ENCODE results near the gene TLL1. TPM values are rescaled to one million over a fixed set of nuclear protein-coding genes. Genes with fewer than 3 reads are reported as not detected.

The TLL1 gene
- total RNA-seq, 1 experiment from 2014 or later: not detected

DNA sequence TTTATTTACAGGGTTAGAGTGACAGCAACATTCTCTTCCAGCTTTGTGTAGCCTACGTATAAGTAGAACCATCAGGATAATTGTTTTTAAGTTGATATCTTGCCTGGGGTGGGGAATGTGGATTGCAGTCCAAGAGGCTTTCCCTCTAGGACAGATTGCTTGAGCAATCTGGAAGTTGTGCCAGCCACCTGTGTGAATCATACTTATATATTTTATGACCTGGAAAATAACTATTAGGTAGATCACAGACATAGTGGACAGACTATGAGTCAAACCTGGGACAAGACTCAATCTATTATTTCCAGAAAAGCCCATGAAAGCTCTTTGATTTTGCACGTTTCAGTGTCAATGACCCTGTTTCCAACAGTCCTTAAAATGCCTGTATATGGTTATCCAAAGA lies 98.9 kb downstream of the TLL1 start:
- H4K20me1 ChIP-seq (ENCODE audit: control insufficient read depth, insufficient read depth, insufficient read length): no peaks in the 10 kb centered on the region
- H4K8ac ChIP-seq (replicated peaks; ENCODE audit: insufficient read length, low read depth, low read length): no peak overlapping the region
- H3K9me3 ChIP-seq (ENCODE audit: control insufficient read depth, low read depth, low read length): no peaks in the 10 kb centered on the region
- no peaks in the 10 kb centered on the region for H3K27me3 Mint-ChIP-seq (ENCODE audit: low read depth)
- no peak overlapping the region for H3K14ac ChIP-seq (ENCODE audit: insufficient read depth, low read length)
- no peak overlapping the region for H2AK5ac ChIP-seq (ENCODE audit: insufficient read length, low read length)
- H4K91ac ChIP-seq (ENCODE audit: insufficient read length, low read depth, low read length): no peak overlapping the region
- H2BK15ac ChIP-seq (ENCODE audit: low read depth, low read length): no peak overlapping the region
- peaks cover 2 to 9% (median 3%) of the 10 kb centered on the region in 3 experiments; a peak in 5 of 7 replicates for H3K36me3 Mint-ChIP-seq (ENCODE audit: insufficient read depth in 1 of 3, low read depth in 3 of 3)
- TF ChIP-seq, protein P1, sequence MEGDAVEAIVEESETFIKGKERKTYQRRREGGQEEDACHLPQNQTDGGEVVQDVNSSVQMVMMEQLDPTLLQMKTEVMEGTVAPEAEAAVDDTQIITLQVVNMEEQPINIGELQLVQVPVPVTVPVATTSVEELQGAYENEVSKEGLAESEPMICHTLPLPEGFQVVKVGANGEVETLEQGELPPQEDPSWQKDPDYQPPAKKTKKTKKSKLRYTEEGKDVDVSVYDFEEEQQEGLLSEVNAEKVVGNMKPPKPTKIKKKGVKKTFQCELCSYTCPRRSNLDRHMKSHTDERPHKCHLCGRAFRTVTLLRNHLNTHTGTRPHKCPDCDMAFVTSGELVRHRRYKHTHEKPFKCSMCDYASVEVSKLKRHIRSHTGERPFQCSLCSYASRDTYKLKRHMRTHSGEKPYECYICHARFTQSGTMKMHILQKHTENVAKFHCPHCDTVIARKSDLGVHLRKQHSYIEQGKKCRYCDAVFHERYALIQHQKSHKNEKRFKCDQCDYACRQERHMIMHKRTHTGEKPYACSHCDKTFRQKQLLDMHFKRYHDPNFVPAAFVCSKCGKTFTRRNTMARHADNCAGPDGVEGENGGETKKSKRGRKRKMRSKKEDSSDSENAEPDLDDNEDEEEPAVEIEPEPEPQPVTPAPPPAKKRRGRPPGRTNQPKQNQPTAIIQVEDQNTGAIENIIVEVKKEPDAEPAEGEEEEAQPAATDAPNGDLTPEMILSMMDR (conservative IDR thresholded peaks at IDR 0.05): no peak
- H3K79me1 ChIP-seq (ENCODE audit: insufficient read depth, low read depth, low read length, poor library complexity, severe bottlenecking): no peaks in the 10 kb centered on the region
- H3K4me2 ChIP-seq (ENCODE audit: insufficient read depth, insufficient read length, low read length): no peak overlapping the region
- H2BK12ac ChIP-seq (ENCODE audit: insufficient read length, low read depth, low read length): no peak overlapping the region
- H3K27me3 ChIP-seq (ENCODE audit: insufficient read depth, low read length): no peaks in the 10 kb centered on the region
- H3K4ac ChIP-seq (ENCODE audit: low read depth, low read length): no peak overlapping the region
- no peaks in the 10 kb centered on the region for H3K79me2 ChIP-seq (ENCODE audit: insufficient read depth, low read length)
- H3K18ac ChIP-seq (ENCODE audit: insufficient read length, low read depth, low read length): no peak overlapping the region
- no peaks in the 10 kb centered on the region for H3K23me2 ChIP-seq (ENCODE audit: insufficient read length, low read depth, low read length, poor library complexity, severe bottlenecking)
- H3K27ac ChIP-seq (ENCODE audit: insufficient read length, low read depth, low read length): no peak overlapping the region
- no peak overlapping the region for H3K23ac ChIP-seq (ENCODE audit: insufficient read length, low read depth, low read length)
- H3K4me3 Mint-ChIP-seq: no peak overlapping the region
- H3K27ac Mint-ChIP-seq: no peak overlapping the region; a peak in 1 of 7 replicates
- H4K5ac ChIP-seq (ENCODE audit: insufficient read length, low read depth, low read length): no peak overlapping the region
- H2BK5ac ChIP-seq (ENCODE audit: insufficient read length, low read length): no peak overlapping the region
- no peaks in the 10 kb centered on the region for H3K4me1 Mint-ChIP-seq
- H3K56ac ChIP-seq (ENCODE audit: insufficient read length, low read depth, low read length): no peak overlapping the region
- H3K9ac ChIP-seq (ENCODE audit: extremely low read depth, insufficient read length, low read length): no peak overlapping the region
- no peak overlapping the region for H3T11ph ChIP-seq (ENCODE audit: low read length)
- no peak overlapping the region for H2BK120ac ChIP-seq (ENCODE audit: low read depth, low read length, poor library complexity, severe bottlenecking)
- no peak overlapping the region for H2AFZ ChIP-seq (ENCODE audit: low read length)
- no peak overlapping the region for H2BK20ac ChIP-seq (ENCODE audit: low read depth, low read length, poor library complexity, severe bottlenecking)
- WGBS (ENCODE audit: extremely low coverage, insufficient read length, low lambda C conversion rate): no CpG with 5 or more reads among the region's 2 CpGs
- peaks cover 6% of the 10 kb centered on the region in 2 experiments; a peak in 3 of 5 replicates for H3K9me3 Mint-ChIP-seq
- no peak for DNase-seq
- no peaks in the 10 kb centered on the region for H3K4me1 ChIP-seq (ENCODE audit: insufficient read depth, low read length)
